NCI-H1694 treated with DMSO at 0.1 percent for 48 hours (cell line): ENCODE measurements around the gene ADAM33.

Source experiments
- DNase-seq: peaks from one replicate; lab custom pipeline; 2025; lab: John Stamatoyannopoulos, UW

Gene ADAM33

DNA sequence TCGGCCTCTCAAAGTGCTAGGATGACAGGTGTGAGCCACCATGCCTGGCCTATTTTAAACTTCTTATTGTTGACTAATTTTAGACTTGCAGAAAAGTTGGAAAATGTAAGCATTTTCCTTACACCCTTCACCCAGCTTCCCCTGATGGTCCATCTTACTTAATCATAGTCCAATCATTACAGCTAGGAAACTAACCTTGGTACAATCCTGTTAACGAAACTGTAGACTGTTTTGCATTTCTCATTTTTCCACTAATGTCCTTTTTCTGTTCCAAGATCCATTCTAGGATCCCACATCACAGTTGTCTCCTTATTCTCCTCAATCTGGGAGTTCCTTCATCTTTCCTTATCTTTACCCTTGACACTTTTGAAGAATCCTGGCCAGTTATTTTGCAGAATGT, 18.0 kb downstream of the ADAM33 start:
- DNase-seq, result no peak

DNA sequence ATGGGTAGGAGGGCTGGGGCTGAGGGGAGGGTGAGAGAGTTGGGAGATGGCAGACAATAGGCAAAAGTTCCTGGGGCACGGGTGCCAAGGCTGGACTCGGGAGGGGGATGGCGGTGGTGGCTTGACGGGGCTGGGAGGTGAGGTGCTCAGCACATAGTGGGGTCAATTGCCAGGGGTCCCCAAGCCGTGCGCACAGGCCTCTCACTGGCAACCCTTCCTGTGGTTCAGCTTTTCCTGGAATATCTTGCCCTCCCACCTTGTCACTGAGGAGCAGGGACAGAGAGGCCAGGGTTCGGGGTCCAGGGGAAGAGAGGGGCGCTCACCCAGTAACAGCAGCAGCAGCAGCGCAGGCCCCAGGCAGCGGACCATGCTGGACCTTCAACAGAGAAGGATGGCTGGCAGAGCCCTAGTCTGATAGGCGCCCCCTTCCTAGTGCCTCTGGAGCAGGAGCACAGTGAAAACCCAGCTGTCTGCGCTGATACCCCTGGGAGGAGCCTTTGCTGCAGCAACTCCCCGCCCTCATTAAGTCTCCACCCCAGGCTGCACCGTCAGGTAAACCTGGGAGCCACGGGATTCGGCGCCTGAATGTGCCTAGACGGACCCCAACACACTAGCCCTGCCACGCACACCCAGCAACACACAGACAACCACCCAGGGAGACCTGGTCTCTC, 18.6 kb downstream of the ADAM33 start, which contains the start of gene GFRA4:
Gene GFRA4 (minus strand): TSS at position 369 of the 671 bp plus-strand sequence. CDS start 0 bp downstream, at position 369.
- no peak for DNase-seq

DNA sequence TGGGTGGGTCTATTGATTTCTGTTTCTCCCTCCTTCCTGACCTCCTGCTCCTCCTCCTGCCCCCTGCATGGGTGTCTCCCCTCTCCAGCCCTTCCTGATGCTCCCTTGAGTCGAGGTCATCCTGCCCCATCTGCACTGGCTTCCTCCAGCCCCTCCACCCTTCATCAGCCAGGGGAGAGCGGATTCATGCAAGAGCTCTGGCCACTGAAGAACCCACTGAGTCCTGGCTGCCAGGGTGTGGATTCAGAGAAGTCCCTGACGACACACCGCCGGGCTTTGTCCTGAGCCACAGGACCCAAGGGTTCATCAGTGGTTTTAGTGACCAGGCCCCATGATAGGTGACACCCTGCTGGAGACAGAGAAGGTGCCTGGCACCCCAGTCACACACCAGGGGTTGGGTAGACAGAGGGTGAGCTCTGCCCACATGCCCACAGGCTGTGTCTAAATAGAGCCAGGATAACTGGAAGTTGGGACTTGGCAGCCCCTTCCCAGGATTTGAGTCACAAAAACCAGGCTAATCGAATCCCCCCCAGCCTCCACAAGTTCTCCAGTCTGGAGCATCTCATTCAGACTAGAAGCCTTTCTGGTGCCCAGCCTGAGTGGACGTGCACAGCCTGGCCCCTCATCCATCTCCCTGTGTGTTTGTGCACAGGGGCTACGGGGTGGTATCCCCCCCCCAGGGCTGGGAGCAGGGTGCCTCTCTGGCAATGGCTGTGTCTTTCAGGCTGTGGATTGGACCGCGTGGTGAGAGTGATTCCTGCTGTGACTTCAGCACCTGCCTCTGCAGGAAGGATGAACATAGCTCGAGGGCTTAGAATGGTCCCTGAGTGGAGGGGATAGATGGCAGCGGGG, 19.8 kb downstream of the ADAM33 start:
- DNase-seq, result no peak

DNA sequence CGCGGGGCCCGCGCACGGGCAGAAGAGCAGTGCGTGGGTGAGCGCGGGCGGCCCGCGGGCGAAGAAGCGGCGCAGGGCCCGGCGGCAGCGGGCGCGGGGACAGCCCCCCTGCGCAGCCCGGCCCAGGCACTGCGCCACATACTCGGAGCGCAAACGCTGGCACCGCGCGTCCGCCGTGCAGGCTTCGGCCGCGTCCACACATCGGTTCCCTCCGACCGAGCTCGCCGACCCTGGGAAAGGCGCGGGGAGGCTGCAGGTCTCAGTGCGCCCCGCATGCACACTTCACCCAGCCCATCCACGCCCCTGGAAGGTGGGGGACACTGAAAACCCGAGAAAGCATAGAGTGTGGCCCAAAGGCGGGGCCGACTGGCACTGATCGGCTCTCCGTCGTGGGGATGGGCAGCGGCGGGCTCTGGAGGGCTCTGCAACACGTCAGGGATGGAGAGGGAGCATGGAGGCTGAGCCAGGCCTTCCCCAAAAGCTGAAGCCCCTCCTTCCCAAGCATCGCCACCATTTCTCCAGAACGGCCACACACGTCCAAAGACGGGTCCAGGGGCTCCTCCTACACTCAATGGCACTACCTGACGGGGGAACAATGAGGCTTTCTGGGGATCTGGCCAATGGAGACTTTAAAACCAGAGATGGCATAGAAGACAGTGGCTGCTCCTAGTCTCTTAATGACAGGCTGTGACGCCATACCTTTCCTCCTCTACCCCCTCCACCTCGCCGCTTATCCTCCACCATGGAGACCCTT, 20.6 kb downstream of the ADAM33 start:
- no peak for DNase-seq

DNA sequence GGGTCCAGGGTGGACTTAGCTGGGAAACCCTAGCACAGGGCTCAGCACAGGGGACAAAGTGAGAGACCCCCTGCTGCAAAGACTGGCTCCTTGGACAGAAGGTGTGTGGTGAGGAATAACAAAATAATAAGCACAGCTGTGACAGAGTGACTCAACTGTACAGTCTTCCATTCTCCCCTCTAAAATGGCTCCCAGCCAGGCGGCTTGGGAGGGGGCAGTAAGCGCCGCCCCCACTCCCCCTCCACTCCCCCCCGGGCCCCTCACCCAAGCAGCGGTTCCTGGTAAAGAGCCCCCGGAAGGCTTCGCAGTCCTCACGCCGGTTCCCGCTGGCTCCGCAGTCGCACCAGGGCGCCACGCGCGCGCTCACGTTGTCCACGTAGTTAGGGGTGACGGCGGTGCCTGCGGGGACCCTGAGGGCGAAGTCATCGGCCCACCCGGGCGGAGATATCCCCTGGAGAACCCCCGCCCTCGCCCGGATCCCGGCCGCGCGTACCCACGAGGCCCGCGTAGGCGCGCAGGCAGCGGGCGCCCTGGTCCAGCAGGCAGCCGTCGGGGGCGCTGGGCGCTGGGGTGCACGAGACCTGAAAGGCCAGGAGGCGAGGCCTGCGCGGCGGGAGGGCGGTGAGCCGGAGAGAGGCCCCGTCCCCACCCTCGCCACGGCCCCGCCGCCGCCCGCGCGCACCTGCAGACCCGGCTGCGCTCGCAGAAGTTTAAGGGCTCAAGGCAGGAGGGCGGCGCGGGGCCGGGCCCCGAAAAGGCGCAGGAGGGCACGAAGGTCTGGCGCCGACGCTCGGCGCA, 21.3 kb downstream of the ADAM33 start:
- no peak for DNase-seq

DNA sequence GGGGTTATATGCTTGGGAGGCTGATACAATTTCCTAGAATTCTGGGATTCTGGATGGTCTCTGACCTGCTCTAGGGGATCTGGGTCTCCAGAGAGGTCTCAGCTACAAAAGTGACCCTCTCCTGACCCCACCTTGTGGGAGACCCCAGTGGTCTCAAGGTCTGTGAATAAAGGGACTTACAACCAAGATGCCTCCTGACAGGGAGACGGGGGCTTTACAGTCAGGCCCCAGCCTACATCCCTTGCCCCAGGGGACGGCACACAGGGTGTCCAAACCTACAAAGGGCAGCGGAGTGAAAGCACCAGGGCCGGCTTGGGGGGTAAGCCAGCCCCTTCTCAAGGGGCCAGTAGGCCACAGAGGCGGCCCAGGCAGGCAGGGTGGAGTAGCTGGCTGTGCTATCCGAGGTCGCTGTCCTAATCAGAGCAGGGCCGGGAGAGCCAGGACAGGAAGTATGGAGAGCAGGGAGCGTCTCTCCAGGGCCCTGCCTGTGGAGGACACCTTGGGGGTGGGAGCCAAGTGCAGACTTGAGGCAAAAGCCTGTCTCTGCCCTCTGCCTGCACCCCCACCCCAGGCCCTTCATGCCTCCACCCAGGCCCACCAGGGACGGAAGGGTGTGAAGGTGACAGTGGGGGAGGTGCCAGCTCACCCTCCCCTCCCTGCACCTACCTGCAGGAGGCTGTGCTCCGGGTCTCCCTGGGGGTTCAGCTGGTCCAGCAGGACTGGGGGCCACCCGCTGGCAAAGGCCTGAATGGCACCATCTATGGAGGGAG, 22.1 kb downstream of the ADAM33 start:
- no peak for DNase-seq

DNA sequence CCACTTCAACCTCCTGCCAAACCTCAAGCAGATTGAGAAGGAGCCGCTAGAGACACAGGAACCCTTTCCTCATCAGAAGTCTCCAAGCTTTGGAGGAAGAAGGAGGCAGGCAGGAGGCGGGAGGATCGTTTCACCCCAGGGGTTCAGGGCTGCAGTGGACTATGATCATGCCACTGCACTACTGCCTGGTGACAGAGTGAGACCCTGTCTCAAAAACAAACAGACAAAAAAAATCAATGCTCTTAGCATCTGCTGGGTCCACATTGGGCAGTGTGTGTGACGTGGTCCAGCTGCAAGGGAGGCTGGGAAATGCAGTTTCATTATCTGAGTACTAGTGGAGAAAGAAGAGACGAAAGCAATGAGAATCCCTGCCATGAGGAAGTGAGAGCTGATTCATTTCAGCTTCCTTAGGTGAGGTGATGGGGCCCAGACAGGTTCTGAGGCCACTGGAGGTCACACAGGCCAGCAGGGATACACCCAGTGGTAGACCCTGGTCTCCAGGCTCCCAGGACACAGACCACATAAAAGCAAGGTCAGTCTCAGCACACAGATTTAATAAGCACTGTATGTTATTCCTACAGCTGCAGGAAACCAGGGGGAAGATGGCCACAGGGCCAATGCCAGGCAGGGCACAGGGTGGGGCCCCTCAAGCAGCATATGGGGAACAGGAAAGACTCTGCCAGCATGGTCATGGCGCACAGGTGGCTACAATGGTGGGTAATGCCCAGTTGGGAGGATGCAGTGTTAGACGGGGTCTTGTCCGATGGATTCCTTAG, 22.9 kb downstream of the ADAM33 start:
- no peak for DNase-seq

DNA sequence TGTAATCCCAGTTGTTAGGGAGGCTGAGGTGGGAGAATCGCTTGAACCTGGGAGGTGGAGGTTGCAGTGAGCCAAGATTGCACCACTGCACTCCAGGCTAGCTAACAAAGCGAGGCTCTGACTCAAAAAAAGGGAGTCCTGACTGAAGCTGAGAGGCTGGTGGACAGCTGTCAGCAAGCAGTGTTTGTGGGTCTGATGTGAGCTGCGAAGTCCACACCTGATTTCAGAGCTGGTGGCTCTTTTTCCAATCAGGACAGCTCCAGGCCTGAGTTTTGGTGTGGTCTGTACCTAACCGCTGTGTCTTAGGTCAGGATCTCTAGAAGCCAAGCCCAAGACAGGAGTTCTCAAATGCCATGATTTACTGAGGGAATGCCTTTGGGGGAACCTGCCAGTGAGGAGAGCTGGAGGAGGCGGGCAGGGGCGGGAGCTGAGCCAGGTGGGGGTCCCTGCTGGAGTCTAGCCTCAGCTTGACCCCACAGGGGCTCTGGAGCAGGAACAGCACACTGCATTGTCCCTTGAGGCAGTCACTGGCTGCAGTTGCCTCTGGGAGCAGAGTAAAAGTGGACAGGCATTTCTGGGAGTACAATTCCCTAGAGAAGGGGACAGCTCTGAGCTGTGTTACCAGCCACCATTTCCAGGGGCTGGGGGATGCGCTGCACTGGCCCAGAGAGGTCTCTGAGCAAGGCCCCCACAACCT, 23.6 kb downstream of the ADAM33 start:
- no peak for DNase-seq

DNA sequence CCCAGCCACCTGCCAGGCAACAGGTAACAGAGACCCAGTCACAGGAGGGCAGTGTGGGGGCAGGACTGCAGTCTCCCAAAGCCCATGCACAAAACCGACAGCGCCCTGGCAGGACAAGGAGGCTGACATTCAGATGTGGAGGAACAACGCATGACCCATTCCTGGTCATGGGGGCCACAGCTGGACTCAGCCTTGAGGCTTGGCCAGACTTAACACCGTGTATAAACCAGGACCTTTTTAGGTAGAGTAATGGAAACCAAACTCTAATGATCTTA, 26.7 kb downstream of the ADAM33 start:
- DNase-seq, result no peak

DNA sequence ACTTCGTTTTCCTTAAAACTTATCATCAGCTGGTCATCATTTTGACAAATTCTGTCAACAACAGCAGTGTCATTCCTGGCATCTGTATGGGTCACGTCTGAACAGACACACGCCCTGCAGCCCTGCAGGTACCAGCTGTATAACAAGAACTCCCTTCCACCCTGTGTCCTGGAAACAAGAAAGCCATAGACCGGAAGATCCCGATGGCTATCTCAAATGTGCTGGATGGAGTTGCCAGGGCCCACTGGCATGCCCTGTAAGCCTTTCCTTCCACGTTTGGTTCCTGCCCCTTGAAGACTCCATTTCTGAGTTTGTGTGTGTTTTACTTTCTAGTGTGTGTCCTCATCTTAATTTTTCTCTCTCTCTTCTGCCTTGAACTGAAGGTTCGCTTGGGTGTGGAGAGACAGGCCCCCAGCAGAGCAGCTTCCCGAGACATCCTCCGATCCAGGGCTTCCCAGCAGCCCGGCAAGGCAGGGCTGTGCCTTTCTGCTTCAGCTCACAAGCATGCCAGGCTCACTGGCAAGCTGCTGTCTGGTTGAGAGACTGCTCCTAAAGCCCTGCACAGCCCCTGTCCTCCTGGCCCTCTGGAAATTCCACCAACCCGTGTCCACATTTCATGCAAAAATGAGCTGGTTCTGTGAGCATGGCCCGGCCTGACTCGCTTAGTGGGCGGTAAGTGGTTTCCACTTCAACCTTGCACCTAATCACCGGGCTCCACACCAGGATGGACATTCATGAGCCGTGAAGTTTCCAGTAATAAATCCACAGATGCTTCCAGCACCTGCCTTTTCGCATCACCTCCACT, 27.3 kb downstream of the ADAM33 start:
- DNase-seq, result peak; percentile 93

DNA sequence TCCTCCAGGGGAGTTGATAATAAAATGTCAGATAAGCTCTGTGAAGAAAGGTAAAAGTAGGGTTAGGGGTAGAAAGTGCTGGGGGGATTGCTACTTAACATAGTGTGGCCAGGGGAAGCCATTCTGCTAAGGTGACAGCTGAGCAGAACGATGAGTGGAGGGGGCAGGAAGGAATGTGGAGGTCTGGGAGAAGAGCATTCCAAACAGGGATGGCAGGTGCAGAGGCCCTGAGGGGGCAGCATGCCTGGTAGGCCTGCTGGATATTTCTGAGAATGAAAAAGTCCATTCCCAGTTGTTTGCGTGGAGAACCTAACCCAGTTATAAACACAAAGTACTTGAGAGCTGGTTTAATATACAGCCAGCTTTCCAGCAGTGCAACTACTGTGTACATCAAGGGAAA, 27.9 kb downstream of the ADAM33 start:
- DNase-seq, result no peak

DNA sequence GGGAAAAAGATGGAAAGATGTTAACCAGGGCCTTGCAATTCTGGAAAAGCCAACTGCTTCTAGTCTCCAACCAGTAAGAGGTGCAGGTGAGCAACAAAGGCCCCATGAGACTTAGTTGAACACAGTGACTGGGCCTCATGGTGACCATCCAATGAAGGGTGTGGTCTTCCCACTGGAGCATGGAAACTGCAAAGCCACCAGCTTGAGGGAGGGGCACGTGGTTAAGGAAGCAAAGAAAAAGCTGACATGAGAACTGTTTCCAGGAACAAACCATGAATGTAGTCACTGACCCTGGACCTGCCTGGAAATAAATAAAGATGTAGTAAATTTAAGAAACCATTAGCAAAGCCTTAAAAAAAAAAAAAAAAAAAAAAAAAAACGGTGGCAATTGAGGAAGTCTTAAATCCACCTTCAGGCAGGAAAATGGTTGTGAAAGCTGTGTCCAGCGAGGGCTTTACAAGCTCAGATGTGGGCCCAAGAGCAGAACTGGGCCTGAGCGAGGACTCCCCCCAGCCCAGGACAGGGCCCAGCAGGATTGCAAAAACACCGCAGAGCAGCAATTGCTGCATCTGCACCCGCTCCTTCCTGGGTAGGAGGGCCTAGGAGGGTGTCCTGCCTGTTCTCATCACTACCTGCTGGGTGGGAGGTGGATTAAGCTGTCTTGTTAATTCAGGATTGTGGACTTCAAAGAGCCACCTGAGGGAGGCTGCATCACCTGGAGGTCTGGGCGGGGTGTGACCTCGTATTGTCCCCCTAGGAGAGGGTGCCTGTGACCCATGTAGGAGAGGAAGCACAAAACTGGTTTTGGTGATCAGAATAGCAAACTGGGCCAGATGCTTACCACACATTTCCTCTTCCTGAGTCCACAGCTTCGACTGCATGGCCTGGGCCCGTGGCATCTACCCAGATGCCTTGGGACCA, 28.9 kb downstream of the ADAM33 start:
- no peak for DNase-seq

DNA sequence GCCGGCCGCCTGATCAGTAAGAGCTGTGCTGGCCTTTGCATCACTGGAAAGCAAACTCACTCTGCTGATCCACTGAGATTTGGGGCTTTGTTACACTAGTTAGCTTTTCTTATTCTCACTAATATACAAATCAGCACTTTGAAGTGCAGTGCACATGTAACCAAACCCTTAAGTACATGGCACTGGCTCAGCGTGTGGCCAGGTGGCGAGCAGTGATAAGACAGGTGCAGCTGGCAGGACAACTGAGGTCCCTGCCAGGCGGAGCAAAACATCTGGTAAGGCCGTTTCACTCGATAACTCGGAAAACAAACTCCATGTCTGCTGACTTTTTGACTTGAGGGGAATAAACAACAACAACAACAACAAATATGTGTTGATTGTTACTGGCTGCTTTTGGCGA, 29.6 kb downstream of the ADAM33 start:
- no peak for DNase-seq

DNA sequence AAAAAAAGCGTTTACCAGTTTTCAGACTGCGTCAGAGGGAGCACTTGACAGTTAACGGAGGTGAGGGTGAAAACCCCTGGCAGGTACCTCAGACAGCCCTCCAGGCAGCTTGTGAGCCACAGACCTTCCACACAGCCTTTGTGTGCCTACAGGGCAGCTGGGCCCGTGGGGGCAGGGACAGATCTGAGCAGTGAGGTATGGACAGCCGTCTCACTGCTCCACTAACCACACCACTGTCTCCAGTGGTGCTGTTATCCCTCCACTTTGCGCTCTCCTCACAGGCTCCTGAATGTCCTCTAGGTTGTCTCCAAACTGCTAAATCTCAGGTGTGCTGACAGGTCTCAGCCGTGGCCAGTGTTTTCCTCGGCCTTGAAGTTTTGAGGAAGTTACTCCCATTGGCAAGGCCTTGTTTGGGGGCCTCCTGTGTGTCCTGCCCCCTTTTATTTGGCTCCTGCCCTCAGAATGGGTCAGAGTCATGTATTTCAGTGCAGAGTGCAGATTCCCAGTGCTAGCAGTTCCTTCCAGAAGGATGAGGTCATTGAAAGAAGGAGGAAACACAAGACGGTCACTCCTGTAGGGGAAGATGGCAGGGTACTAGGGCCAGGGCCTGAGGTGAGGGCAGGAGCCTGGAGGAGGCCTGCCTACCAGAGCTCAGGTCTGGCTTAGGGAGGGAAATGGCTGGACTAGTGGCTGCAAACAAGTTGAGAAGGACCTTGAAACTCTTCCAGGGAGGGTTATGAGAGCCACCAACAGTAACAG, 30.4 kb downstream of the ADAM33 start:
- no peak for DNase-seq

DNA sequence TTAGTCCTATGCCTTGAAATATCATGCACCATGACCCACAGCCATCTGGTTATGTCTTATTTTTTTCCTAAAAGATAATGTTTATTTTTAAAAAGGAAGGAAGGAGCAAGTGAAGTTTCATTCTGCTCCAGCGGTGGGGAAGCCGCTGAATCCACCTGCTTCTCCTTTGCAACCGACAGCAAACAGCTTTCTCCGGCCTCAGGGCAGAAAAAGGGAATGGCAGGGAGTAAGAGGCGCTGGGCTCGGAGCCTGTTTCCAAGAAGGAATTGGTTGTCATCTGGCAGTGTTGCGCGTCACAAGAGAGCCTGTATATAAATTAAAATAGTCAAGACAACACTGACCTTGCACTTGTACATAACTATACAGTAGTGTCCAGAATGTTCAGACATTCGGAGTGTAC, 32.9 kb downstream of the ADAM33 start:
- DNase-seq, result no peak

DNA sequence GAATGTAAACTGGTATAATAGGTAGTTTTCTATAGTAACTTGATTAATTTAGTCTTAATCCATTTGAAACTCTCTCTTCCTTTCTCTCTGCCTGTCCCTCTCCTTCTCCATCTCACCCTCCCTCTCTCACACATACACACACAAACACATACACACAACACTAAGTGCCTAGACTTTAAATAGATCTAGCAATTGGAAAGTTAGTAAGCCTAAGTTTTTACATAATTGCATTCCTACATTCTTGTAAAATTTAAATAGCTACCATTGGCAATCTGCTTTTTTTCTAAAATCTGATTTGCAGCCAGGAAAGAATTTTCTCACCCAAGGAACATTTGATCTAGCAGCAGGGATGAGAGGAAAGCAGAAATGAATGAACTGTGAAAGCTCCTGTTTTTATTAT, 34.3 kb downstream of the ADAM33 start:
- DNase-seq, result no peak

DNA sequence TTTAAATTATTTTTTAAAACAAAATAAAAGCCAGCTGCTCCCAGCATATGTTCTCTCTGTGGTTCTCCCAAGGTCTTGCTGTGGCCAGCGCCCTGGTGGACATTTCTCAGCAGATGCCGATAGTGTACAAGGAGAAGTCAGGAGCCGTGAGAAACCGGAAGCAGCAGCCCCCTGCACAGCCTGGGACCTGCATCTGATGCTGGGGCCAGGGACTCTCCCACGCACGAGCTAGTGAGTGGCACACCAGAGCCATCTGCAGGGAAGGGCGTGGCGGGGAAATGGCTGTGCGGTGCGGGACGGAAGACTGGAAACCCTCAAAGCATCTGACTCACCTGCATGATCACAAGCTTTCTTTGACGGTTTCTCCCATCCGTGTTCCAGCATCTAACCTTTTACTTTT, 35.2 kb downstream of the ADAM33 start:
- no peak for DNase-seq
